ENCODE results near the gene MACF1.
A peak's percentile ranks its signal among the peaks of the same experiment; 100 is the strongest.

Gene MACF1

GRCh38 chr1:39406533-39407450, 202.3 kb downstream of the MACF1 start:
- Histone ChIP-seq H2AK5ac (ENCODE audit: low read length, severe bottlenecking) (peak overlapping the region; percentile 91), H3K4me1 (ENCODE audit: control insufficient read depth, insufficient read depth, low read depth, low read length) (peaks cover 10% of the 10 kb centered on the region), H2BK5ac (ENCODE audit: low read depth, low read length, poor library complexity, severe bottlenecking) (peak overlapping the region; percentile 82), H4K8ac (ENCODE audit: low read length) (no peak overlapping the region), H3K27ac (ENCODE audit: low read length, poor library complexity, severe bottlenecking) (peak overlapping the region; percentile 96), H2BK120ac (ENCODE audit: low read depth, low read length) (no peak overlapping the region), H3K27me3 (ENCODE audit: control insufficient read depth in 1 of 2, insufficient read depth in 1 of 2, low read length in 2 of 2) (no peaks in the 10 kb centered on the region), H4K91ac (ENCODE audit: low read length) (no peak overlapping the region), H3K9me3 (ENCODE audit: control insufficient read depth, low read length) (no peaks in the 10 kb centered on the region), H3K9ac (ENCODE audit: low read length) (peak overlapping the region; percentile 94), H2BK12ac (ENCODE audit: low read length in 2 of 2) (peak overlapping the region in 1 of 2 experiments; percentile 11), H3K4ac (ENCODE audit: low read depth in 1 of 2, low read length in 2 of 2) (no peak overlapping the region), H3K36me3 (ENCODE audit: control insufficient read depth in 1 of 2, insufficient read depth in 2 of 2, low read depth in 1 of 2, low read length in 2 of 2) (peaks cover 0 to under 1% of the 10 kb centered on the region in 2 experiments), H3K4me2 (ENCODE audit: low read length, poor library complexity, severe bottlenecking) (peak overlapping the region; percentile 28), H3K4me3 (ENCODE audit: insufficient read depth in 1 of 2, low read depth in 1 of 2, low read length in 2 of 2) (no peak overlapping the region), H3K18ac (ENCODE audit: low read depth in 1 of 2, low read length in 2 of 2) (no peak overlapping the region), H3K79me1 (replicated peaks; ENCODE audit: low read length, poor library complexity, severe bottlenecking) (peaks cover 1% of the 10 kb centered on the region), H2BK15ac (ENCODE audit: low read depth, poor library complexity, severe bottlenecking) (no peak overlapping the region), H2AFZ (ENCODE audit: low read depth, low read length) (no peak overlapping the region), H3K14ac (ENCODE audit: low read length in 2 of 2) (no peak overlapping the region), H3K23ac (ENCODE audit: low read length in 2 of 2) (no peak overlapping the region)
- DNase-seq, result peak; percentile 55
- 66% methylated on average over 5 of the region's 7 CpGs for WGBS

GRCh38 chr1:39407510-39407895, 203.0 kb downstream of the MACF1 start:
- H3K4me2 ChIP-seq (ENCODE audit: low read length, poor library complexity, severe bottlenecking), result peak overlapping the region; percentile 28

DNA sequence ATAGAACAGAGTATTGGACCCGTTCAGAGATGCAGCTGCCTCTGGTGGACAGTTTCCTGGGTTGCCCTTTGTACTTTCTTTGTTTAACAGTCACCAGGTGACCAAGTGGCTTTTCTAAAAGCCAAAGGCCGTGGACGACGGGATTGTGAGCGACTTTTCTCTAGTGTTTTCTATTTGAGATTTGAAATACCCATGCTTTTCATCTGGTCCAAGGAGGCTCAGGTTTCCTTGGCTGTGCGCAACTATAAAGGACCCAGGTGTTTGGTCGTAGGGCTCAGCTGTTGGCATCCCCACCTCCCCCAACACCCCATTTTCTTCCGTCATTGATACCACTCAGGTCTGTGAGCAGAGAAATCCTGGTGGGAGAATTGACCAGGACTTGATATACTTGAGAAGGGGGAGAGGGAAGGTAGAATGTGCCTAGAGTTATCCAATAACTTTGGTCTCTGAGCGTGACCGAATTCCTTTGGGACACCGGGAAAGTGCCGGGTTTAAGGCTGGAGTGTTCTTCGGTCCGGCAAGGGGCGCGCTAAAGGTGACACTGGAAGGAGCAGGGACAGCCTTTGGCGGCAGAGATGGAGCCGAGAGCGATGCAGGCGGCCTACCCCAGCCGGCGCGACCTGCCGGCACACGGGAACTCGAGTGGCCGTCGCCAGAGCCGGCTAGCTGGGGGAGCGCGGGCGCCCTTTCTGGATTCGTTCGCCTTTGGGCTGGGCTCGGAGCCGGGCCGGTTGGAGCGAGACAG, 203.6 kb downstream of the MACF1 start:
- Histone ChIP-seq H3K79me1 (replicated peaks; ENCODE audit: low read length, poor library complexity, severe bottlenecking) (peaks cover 1% of the 10 kb centered on the region), H3K27me3 (ENCODE audit: control insufficient read depth in 1 of 2, insufficient read depth in 1 of 2, low read length in 2 of 2) (no peaks in the 10 kb centered on the region), H4K91ac (ENCODE audit: low read length) (peak overlapping the region; percentile 96), H2AK5ac (ENCODE audit: low read length, severe bottlenecking) (peak overlapping the region; percentile 89), H4K8ac (ENCODE audit: low read length) (peak overlapping the region; percentile 72), H3K36me3 (ENCODE audit: control insufficient read depth in 1 of 2, insufficient read depth in 2 of 2, low read depth in 1 of 2, low read length in 2 of 2) (peaks cover 6 to 12% of the 10 kb centered on the region in 2 experiments), H2AFZ (ENCODE audit: low read depth, low read length) (peak overlapping the region; percentile 33), H3K4me3 (ENCODE audit: insufficient read depth in 1 of 2, low read depth in 1 of 2, low read length in 2 of 2) (peak overlapping the region; percentile 59 to 84), H3K14ac (ENCODE audit: low read length in 2 of 2) (no peak overlapping the region), H2BK12ac (ENCODE audit: low read length in 2 of 2) (no peak overlapping the region), H2BK15ac (ENCODE audit: low read depth, poor library complexity, severe bottlenecking) (peak overlapping the region; percentile 56), H3K18ac (ENCODE audit: low read depth in 1 of 2, low read length in 2 of 2) (peak overlapping the region; percentile 70 to 91), H3K9ac (ENCODE audit: low read length) (peak overlapping the region; percentile 94), H2BK5ac (ENCODE audit: low read depth, low read length, poor library complexity, severe bottlenecking) (peak overlapping the region; percentile 91), H3K4me1 (ENCODE audit: control insufficient read depth, insufficient read depth, low read depth, low read length) (peaks cover 11% of the 10 kb centered on the region), H3K23ac (ENCODE audit: low read length in 2 of 2) (peak overlapping the region in 1 of 2 experiments; percentile 32), H2BK120ac (ENCODE audit: low read depth, low read length) (peak overlapping the region; percentile 81), H3K4ac (ENCODE audit: low read depth in 1 of 2, low read length in 2 of 2) (peak overlapping the region; percentile 55 to 69), H3K27ac (ENCODE audit: low read length, poor library complexity, severe bottlenecking) (peak overlapping the region; percentile 96), H3K4me2 (ENCODE audit: low read length, poor library complexity, severe bottlenecking) (peak overlapping the region; percentile 71), H3K9me3 (ENCODE audit: control insufficient read depth, low read length) (no peaks in the 10 kb centered on the region)
- DNase-seq, result no peak
- WGBS, result 7% methylated on average over 34 of the region's 38 CpGs

More at GRCh38 chr1:39407510-39407895, 203.0 kb downstream of the MACF1 start:
- Histone ChIP-seq H3K4me3 (ENCODE audit: insufficient read depth in 1 of 2, low read depth in 1 of 2, low read length in 2 of 2) (peak overlapping the region in 1 of 2 experiments; percentile 84), H3K14ac (ENCODE audit: low read length in 2 of 2) (no peak overlapping the region), H3K23ac (ENCODE audit: low read length in 2 of 2) (no peak overlapping the region), H2BK15ac (ENCODE audit: low read depth, poor library complexity, severe bottlenecking) (no peak overlapping the region), H3K9me3 (ENCODE audit: control insufficient read depth, low read length) (no peaks in the 10 kb centered on the region), H3K9ac (ENCODE audit: low read length) (peak overlapping the region; percentile 94), H3K36me3 (ENCODE audit: control insufficient read depth in 1 of 2, insufficient read depth in 2 of 2, low read depth in 1 of 2, low read length in 2 of 2) (peaks cover 0 to 8% of the 10 kb centered on the region in 2 experiments), H2BK12ac (ENCODE audit: low read length in 2 of 2) (peak overlapping the region in 1 of 2 experiments; percentile 63), H2BK120ac (ENCODE audit: low read depth, low read length) (no peak overlapping the region), H3K27me3 (ENCODE audit: control insufficient read depth in 1 of 2, insufficient read depth in 1 of 2, low read length in 2 of 2) (no peaks in the 10 kb centered on the region), H2AK5ac (ENCODE audit: low read length, severe bottlenecking) (peak overlapping the region; percentile 91), H3K18ac (ENCODE audit: low read depth in 1 of 2, low read length in 2 of 2) (no peak overlapping the region), H2BK5ac (ENCODE audit: low read depth, low read length, poor library complexity, severe bottlenecking) (peak overlapping the region; percentile 91), H4K8ac (ENCODE audit: low read length) (no peak overlapping the region), H3K79me1 (replicated peaks; ENCODE audit: low read length, poor library complexity, severe bottlenecking) (peaks cover 1% of the 10 kb centered on the region), H3K4me1 (ENCODE audit: control insufficient read depth, insufficient read depth, low read depth, low read length) (peaks cover 9% of the 10 kb centered on the region), H3K4ac (ENCODE audit: low read depth in 1 of 2, low read length in 2 of 2) (no peak overlapping the region), H2AFZ (ENCODE audit: low read depth, low read length) (no peak overlapping the region), H3K27ac (ENCODE audit: low read length, poor library complexity, severe bottlenecking) (peak overlapping the region; percentile 96), H4K91ac (ENCODE audit: low read length) (no peak overlapping the region)
- 84% methylated on average over 6 of the region's 6 CpGs for WGBS
- DNase-seq, result peak; percentile 38

Measured in mesenchymal stem cell (in vitro differentiated cells and primary cell).